HEK293T (cell line): Measurements from ENCODE around the gene C10orf67.

Experiments
- BHLHE40 ChIP-seq: fragments of 450-650 bp; IDR thresholded peaks from 2 replicates; pipeline ENCODE4 v1.6.1; 2016; ENCODE audit warnings: mild to moderate bottlenecking, moderate library complexity, borderline replicate concordance
- ELF4 ChIP-seq: fragments of 450-650 bp; IDR thresholded peaks from 2 replicates; pipeline ENCODE4 v1.6.1; 2017; ENCODE audit warnings: antibody characterized with exemption
- FOXK2 ChIP-seq: fragments of 450-650 bp; IDR thresholded peaks from 2 replicates; pipeline ENCODE4 v1.6.1; 2016; ENCODE audit warnings: mild to moderate bottlenecking
- FOXM1 ChIP-seq: fragments of 450-650 bp; IDR thresholded peaks from 2 replicates; pipeline ENCODE4 v1.6.1; 2017; ENCODE audit warnings: mild to moderate bottlenecking, borderline replicate concordance
- HDGF ChIP-seq: fragments of 450-650 bp; IDR thresholded peaks from 2 replicates; pipeline ENCODE4 v1.6.1; 2017; ENCODE audit warnings: antibody characterized with exemption, borderline replicate concordance
- SP1 ChIP-seq: fragments of 450-650 bp; IDR thresholded peaks from 2 replicates; pipeline ENCODE4 v1.6.1; 2017
- SUZ12 ChIP-seq: fragments of 450-650 bp; IDR thresholded peaks from 2 replicates; pipeline ENCODE4 v1.6.1; 2016; ENCODE audit warnings: mild to moderate bottlenecking

- TF ChIP-seq FOXK2 (no peak), SP1 (no peak), HDGF (no peak), SUZ12 (no peak), BHLHE40 (no peak), ELF4 (no peak), FOXM1 (no peak)
These were observed 141.8 kb downstream of the C10orf67 start for GRCh38 chr10:23202779-23203178.
